Mesenchymal stem cell (in vitro differentiated cells and primary cell): ENCODE data around the gene VGLL4.

Experiments used
- DNase-seq: peaks from one replicate; pipeline ENCODE4 v3.0.0-alpha.2; 2013
- H2AFZ ChIP-seq: one replicate; pipeline ENCODE4 v1.6.1; 2013; ENCODE audit warnings: low read depth, mild to moderate bottlenecking, control low read depth, inconsistent platforms, low read length, moderate library complexity
- H2AK5ac ChIP-seq: 2 replicates; pipeline ENCODE4 v1.6.1; 2013; ENCODE audit warnings: low read length, moderate library complexity, mild to moderate bottlenecking, inconsistent platforms; ENCODE audit not compliant: severe bottlenecking
- H2BK120ac ChIP-seq: one replicate; pipeline ENCODE4 v1.6.1; 2013; ENCODE audit warnings: low read depth, mild to moderate bottlenecking, inconsistent platforms, low read length, moderate library complexity
- H2BK12ac ChIP-seq, 2 experiments: one replicate each; pipeline ENCODE4 v1.6.1; 2013; ENCODE audit warnings: inconsistent platforms in 2 of 2, low read length in 2 of 2, mild to moderate bottlenecking in 2 of 2, moderate library complexity in 2 of 2, control low read depth in 1 of 2
- H2BK15ac ChIP-seq: one replicate; pipeline ENCODE4 v1.6.1; 2013; ENCODE audit warnings: mild to moderate bottlenecking, low read depth, inconsistent platforms; ENCODE audit not compliant: poor library complexity, severe bottlenecking
- H2BK5ac ChIP-seq: 2 replicates; pipeline ENCODE4 v1.6.1; 2013; ENCODE audit warnings: low read depth, mild to moderate bottlenecking, low read length, control low read depth, inconsistent platforms; ENCODE audit not compliant: poor library complexity, severe bottlenecking
- H3K14ac ChIP-seq, 2 experiments: one replicate each; pipeline ENCODE4 v1.6.1; 2013; ENCODE audit warnings: inconsistent platforms in 2 of 2, low read length in 2 of 2, control low read depth in 1 of 2, mild to moderate bottlenecking in 1 of 2, moderate library complexity in 1 of 2
- H3K18ac ChIP-seq, 2 experiments: one replicate each; pipeline ENCODE4 v1.6.1; 2013; ENCODE audit warnings: inconsistent platforms in 2 of 2, low read length in 2 of 2, control low read depth in 1 of 2, low read depth in 1 of 2, mild to moderate bottlenecking in 1 of 2
- H3K23ac ChIP-seq, 2 experiments: one replicate each; pipeline ENCODE4 v1.6.1; 2013; ENCODE audit warnings: inconsistent platforms in 2 of 2, low read length in 2 of 2, mild to moderate bottlenecking in 2 of 2, moderate library complexity in 2 of 2, control low read depth in 1 of 2
- H3K27ac ChIP-seq: 2 replicates; pipeline ENCODE4 v1.5.1; 2013; ENCODE audit warnings: mild to moderate bottlenecking, moderate library complexity, low read length, control low read depth, inconsistent platforms; ENCODE audit not compliant: poor library complexity, severe bottlenecking
- H3K27me3 ChIP-seq, 2 experiments: 2 replicates each; pipeline versions ENCODE4 v1.6.1 to v1.7.0; 2013; ENCODE audit warnings: low read length in 2 of 2, mild to moderate bottlenecking in 2 of 2, moderate library complexity in 2 of 2, control low read depth in 1 of 2, inconsistent platforms in 1 of 2; ENCODE audit not compliant: control insufficient read depth in 1 of 2, insufficient read depth in 1 of 2
- H3K36me3 ChIP-seq, 2 experiments: 2 replicates each; pipeline versions ENCODE4 v1.6.1 to v1.7.0; 2013; ENCODE audit warnings: low read length in 2 of 2, control low read depth in 1 of 2, inconsistent platforms in 1 of 2, low read depth in 1 of 2, mild to moderate bottlenecking in 1 of 2; ENCODE audit not compliant: insufficient read depth in 2 of 2, control insufficient read depth in 1 of 2
- H3K4ac ChIP-seq, 2 experiments: one replicate each; pipeline ENCODE4 v1.6.1; 2013; ENCODE audit warnings: inconsistent platforms in 2 of 2, low read length in 2 of 2, mild to moderate bottlenecking in 2 of 2, moderate library complexity in 2 of 2, control low read depth in 1 of 2, low read depth in 1 of 2
- H3K4me1 ChIP-seq: 2 replicates; pipeline ENCODE4 v1.6.1; 2013; ENCODE audit warnings: low read depth, low read length, control low read depth; ENCODE audit not compliant: control insufficient read depth, insufficient read depth
- H3K4me2 ChIP-seq: 2 replicates; pipeline ENCODE4 v1.6.1; 2013; ENCODE audit warnings: low read length, mild to moderate bottlenecking, inconsistent platforms; ENCODE audit not compliant: poor library complexity, severe bottlenecking
- H3K4me3 ChIP-seq, 2 experiments: 2 replicates each; pipeline versions ENCODE4 v1.5.1 to v1.7.0; 2013; ENCODE audit warnings: low read length in 2 of 2, mild to moderate bottlenecking in 2 of 2, control low read depth in 1 of 2, low read depth in 1 of 2; ENCODE audit not compliant: insufficient read depth in 1 of 2
- H3K79me1 ChIP-seq: replicated peaks from 2 replicates; pipeline ENCODE4 v1.6.1; 2013; ENCODE audit warnings: mild to moderate bottlenecking, control low read depth, low read length, inconsistent platforms; ENCODE audit not compliant: poor library complexity, severe bottlenecking
- H3K9ac ChIP-seq: 2 replicates; pipeline ENCODE4 v1.7.0; 2013; ENCODE audit warnings: mild to moderate bottlenecking, low read length, moderate library complexity
- H3K9me3 ChIP-seq: 2 replicates; pipeline ENCODE4 v1.7.0; 2013; ENCODE audit warnings: mild to moderate bottlenecking, low read length; ENCODE audit not compliant: control insufficient read depth
- H4K8ac ChIP-seq: one replicate; pipeline ENCODE4 v1.6.1; 2013; ENCODE audit warnings: inconsistent platforms, mild to moderate bottlenecking, low read length, moderate library complexity
- H4K91ac ChIP-seq: one replicate; pipeline ENCODE4 v1.6.1; 2013; ENCODE audit warnings: mild to moderate bottlenecking, low read length, inconsistent platforms
- WGBS: methylation state at CpG from one replicate; pipeline ENCODE4 v1.1.7; 2013; ENCODE audit warnings: mixed read lengths; 5-methylcytosine and 5-hydroxymethylcytosine counted together

The VGLL4 gene

DNA sequence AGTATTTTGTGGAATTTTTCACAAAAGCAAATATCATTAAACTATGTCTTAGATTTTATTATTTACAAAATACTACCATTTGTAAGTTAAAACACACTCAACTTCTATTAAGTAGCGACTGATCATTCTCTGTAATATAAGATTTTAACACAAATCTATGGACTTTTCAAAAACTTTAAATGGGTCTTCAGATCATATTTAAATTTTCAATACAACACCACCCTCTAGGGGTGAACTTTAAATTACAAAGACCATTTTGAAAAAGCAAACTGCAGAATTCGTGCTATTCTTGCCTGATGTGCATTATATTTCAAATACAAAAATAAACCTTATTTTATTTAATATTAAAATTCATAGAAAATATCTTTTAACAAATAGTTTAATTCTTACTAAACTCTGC is 8.2 kb upstream of the VGLL4 start:
- H2BK12ac ChIP-seq, result no peak overlapping the region
- no peak overlapping the region for H3K27ac ChIP-seq
- H2BK120ac ChIP-seq, result no peak overlapping the region
- no peak overlapping the region for H3K4me2 ChIP-seq
- H3K4ac ChIP-seq, result no peak overlapping the region
- no peak overlapping the region for H2BK5ac ChIP-seq
- peak; percentile 58 for DNase-seq
- no peak overlapping the region for H4K91ac ChIP-seq
- H2BK15ac ChIP-seq, result no peak overlapping the region
- no peak overlapping the region for H3K23ac ChIP-seq
- no peak overlapping the region for H2AK5ac ChIP-seq
- no peaks in the 10 kb centered on the region for H3K27me3 ChIP-seq
- no peaks in the 10 kb centered on the region for H3K9me3 ChIP-seq
- peaks cover 35% of the 10 kb centered on the region for H3K79me1 ChIP-seq
- no peaks in the 10 kb centered on the region for H3K4me1 ChIP-seq
- H3K18ac ChIP-seq, result no peak overlapping the region
- H3K14ac ChIP-seq, result no peak overlapping the region
- no peak overlapping the region for H3K4me3 ChIP-seq
- H3K36me3 ChIP-seq, result peaks cover 0 to 7% of the 10 kb centered on the region in 2 experiments
- H3K9ac ChIP-seq, result peak overlapping the region; percentile 46
- no peak overlapping the region for H2AFZ ChIP-seq
- WGBS, result 13% methylated on average over 1 of the region's 2 CpGs
- no peak overlapping the region for H4K8ac ChIP-seq

DNA sequence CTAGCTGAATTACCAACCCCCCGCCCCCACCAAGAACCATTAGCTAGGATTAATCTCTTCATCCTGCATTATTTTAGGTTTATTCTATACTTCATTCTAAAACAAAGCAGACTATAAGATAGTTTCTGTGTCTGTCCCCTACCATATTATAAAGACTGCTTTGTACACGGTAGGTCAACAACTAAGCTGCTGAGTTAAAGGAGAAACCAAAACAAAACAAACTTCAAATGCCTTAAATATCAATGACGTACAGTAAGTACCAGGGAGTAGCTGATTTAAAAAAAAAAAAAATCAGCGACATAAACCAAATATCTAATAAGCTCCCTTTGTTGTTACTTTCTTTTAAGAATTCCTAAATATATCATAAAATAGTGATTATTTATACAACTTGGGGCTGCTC is 7.8 kb upstream of the VGLL4 start:
- Histone ChIP-seq H3K4me3 (no peak overlapping the region), H2BK15ac (no peak overlapping the region), H2AK5ac (no peak overlapping the region)

DNA sequence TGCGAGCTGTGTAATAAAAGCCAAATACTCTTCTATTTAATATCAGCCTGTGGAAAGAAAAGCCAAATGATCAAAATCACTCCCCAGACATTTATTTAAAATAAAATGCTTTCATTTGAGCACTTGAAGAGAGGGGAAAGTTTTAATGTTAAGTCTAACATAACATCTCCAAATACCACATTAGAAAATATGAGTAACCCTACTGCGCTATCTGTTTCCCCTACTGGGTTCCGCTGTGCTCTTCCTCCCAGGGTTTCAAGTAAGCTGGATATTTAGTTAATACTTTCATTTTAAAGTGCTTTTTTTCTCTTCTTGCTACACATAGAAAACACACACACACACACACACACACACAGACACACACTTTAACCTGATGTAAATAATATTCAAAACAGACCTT is 6.7 kb upstream of the VGLL4 start:
- H3K4me3 ChIP-seq, result no peak overlapping the region
- no peak overlapping the region for H2AFZ ChIP-seq
- H3K14ac ChIP-seq, result no peak overlapping the region
- no peak overlapping the region for H3K18ac ChIP-seq
- no peak overlapping the region for H2BK120ac ChIP-seq
- no peak overlapping the region for H3K23ac ChIP-seq
- H4K8ac ChIP-seq, result no peak overlapping the region
- H2BK5ac ChIP-seq, result no peak overlapping the region
- H3K4ac ChIP-seq, result no peak overlapping the region
- WGBS, result no CpG with 5 or more reads among the region's 3 CpGs
- H3K36me3 ChIP-seq, result no peaks in the 10 kb centered on the region
- H3K4me2 ChIP-seq, result no peak overlapping the region
- H3K4me1 ChIP-seq, result no peaks in the 10 kb centered on the region
- H3K27me3 ChIP-seq, result no peaks in the 10 kb centered on the region
- peaks cover 26% of the 10 kb centered on the region for H3K79me1 ChIP-seq
- H2BK12ac ChIP-seq, result no peak overlapping the region
- no peaks in the 10 kb centered on the region for H3K9me3 ChIP-seq
- no peak overlapping the region for H3K27ac ChIP-seq
- no peak overlapping the region for H3K9ac ChIP-seq
- H2BK15ac ChIP-seq, result no peak overlapping the region
- no peak for DNase-seq
- no peak overlapping the region for H4K91ac ChIP-seq
- no peak overlapping the region for H2AK5ac ChIP-seq

More for the DNA sequence above, 7.8 kb upstream of the VGLL4 start:
- Histone ChIP-seq H2BK120ac (no peak overlapping the region), H3K4ac (no peak overlapping the region), H4K8ac (no peak overlapping the region), H3K79me1 (peaks cover 33% of the 10 kb centered on the region), H3K23ac (no peak overlapping the region), H3K9me3 (no peaks in the 10 kb centered on the region), H2BK12ac (no peak overlapping the region), H2BK5ac (no peak overlapping the region), H3K27me3 (no peaks in the 10 kb centered on the region), H3K36me3 (peaks cover 0 to 3% of the 10 kb centered on the region in 2 experiments), H3K27ac (no peak overlapping the region), H3K18ac (no peak overlapping the region), H2AFZ (no peak overlapping the region), H3K9ac (peak overlapping the region; percentile 46), H3K4me1 (no peaks in the 10 kb centered on the region), H3K14ac (no peak overlapping the region), H4K91ac (no peak overlapping the region), H3K4me2 (no peak overlapping the region)
- WGBS, result 72% methylated on average over 2 of the region's 4 CpGs
- DNase-seq, result peak; percentile 35

DNA sequence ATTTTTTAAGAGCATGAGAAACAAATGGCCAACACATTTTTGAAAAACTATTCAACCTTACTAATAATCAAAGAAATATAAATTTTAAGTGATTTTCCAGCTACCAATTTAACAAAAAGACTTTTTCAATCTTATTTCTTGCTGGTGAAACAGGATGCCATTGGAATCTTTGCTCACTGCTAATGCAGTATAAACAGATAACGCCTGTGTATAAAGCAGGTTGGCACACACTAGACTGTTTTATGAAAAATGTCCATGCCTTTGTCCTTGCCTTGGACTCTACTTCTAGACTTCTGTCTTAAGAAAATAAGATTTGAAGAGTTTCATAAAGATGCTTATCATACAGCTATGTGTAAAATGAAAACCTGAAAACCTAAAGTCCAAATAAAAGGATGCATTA is 5.0 kb upstream of the VGLL4 start:
- WGBS, result 100% methylated on average over 1 of the region's 1 CpG
- Histone ChIP-seq H2AK5ac (no peak overlapping the region), H3K9ac (no peak overlapping the region), H4K8ac (no peak overlapping the region), H2BK12ac (no peak overlapping the region), H3K23ac (no peak overlapping the region), H3K27ac (no peak overlapping the region), H2BK120ac (no peak overlapping the region), H3K36me3 (no peaks in the 10 kb centered on the region), H3K18ac (no peak overlapping the region), H3K4me1 (no peaks in the 10 kb centered on the region), H3K9me3 (no peaks in the 10 kb centered on the region), H3K14ac (no peak overlapping the region), H2BK5ac (no peak overlapping the region), H2BK15ac (no peak overlapping the region), H3K4ac (no peak overlapping the region), H2AFZ (no peak overlapping the region), H3K79me1 (peaks cover 18% of the 10 kb centered on the region), H4K91ac (no peak overlapping the region), H3K4me2 (no peak overlapping the region), H3K4me3 (no peak overlapping the region), H3K27me3 (no peaks in the 10 kb centered on the region)
- no peak for DNase-seq
